ENCODE results near the gene STK11. TPM values are rescaled to one million over a fixed set of nuclear protein-coding genes. Genes with fewer than 3 reads are reported as not detected.

Gene STK11
- total RNA-seq, 2 donors from 2014 or later, result 32.5 to 35.9 TPM

DNA sequence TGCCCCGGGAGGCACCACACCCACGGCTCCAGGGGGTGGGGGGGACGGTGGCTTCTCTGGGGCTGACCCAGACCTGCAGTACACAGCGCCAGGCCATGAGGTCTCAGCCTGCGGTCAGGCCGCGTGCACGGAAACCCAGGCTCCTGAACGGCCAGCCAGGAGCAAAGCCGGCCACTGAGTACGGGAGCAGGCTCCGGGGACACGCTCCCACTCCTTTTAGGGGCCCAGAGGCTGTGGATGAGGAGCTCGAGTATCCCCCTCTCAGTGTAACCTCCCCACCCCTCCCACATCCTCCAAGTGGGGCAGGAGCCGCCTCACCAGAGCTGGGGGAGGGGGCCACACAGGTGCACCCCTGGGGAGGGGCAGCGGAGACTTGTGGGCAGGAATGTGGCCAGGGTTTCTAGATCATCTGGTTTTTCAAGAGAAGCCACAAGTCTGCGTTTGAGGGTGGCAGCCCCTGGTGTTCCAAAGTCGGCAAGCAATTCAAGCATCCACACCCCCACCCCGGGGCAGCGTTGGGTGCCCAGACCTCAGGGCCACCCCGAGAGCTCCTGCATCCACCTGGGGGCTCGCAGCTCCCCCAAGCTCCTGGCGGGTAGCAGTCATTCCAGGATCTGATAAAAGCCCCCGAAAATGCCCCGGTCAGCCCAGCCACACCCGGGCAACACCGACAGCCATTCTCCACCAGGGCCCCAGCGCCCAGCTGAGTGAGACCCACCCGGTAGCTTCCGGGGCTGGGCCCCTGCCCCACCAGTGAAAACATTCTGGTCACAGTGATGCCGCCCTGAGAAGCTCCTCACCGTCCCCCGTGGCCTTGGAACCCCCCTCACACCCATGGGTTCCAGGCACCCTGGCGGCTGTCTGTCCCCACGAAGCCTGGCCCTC, 37.6 kb upstream of the STK11 start:
- peak; percentile 78 for DNase-seq (ENCODE audit: low spot score)
- intact Hi-C loops (cut with DNase I), result no loop called here

DNA sequence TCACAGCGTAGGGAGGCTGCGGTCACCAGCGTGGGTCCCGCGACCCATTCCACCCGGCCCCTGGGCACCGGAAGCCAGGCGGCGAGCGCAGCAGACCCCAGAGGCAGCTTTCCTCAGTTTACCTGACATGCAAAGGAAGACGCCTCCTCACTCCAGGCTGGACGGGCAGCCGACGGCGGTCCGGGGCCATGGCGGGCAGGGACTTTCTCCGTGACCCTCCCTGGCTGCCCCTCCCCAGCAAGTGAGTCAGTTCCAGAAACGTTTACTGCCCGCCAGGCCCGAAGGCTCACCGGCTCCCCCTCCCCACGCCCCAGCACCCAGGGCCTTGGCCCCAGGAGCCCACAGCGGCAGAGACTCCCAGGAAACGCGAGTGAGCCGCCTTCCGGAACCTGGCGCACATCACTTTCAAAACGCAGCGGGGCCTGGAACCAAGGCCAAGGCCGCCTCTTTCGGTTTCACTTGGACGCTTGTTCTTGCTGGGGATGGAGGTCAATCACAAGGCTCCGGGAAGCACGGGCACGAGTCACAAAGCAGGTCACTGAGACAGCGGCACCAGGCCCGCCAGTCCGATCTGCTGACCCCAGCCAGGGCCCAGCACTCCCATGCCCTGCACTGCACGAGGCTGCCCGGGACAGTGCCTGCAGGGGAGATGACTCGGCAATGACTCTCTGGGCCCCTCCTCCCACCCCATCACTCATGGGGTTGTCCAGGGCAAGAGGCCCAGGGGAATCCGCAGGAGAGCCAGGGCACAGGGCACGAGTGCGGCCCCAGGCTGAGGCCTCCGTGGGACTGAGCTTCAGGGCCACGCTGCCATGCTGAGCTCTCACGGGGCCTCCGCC, 36.8 kb upstream of the STK11 start:
- peak; percentile 84 for DNase-seq (ENCODE audit: low spot score)

DNA sequence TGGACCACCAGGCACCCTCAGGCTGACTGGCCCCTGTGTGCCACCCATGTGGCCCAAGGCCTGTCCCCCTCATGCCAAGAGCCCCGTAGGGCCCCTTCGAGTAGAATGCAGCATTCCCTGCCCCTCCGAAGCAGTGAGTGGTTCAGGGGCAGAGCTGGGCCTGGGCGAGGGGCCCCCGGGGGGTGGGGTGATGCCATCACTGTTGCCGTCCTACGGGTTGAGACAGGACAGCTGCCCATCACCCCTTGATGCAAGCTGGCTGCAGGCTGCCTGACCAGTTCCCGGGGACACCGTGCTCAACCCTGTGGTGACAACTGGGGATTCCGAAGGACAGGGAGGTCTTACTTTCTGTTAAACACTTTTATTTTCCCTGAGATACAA, 36.2 kb upstream of the STK11 start:
- intact Hi-C loops (cut with DNase I), result no loop called here
- no peak for DNase-seq (ENCODE audit: low spot score)

More for the DNA sequence above, 36.8 kb upstream of the STK11 start:
- intact Hi-C loops (cut with DNase I), result no loop called here

DNA sequence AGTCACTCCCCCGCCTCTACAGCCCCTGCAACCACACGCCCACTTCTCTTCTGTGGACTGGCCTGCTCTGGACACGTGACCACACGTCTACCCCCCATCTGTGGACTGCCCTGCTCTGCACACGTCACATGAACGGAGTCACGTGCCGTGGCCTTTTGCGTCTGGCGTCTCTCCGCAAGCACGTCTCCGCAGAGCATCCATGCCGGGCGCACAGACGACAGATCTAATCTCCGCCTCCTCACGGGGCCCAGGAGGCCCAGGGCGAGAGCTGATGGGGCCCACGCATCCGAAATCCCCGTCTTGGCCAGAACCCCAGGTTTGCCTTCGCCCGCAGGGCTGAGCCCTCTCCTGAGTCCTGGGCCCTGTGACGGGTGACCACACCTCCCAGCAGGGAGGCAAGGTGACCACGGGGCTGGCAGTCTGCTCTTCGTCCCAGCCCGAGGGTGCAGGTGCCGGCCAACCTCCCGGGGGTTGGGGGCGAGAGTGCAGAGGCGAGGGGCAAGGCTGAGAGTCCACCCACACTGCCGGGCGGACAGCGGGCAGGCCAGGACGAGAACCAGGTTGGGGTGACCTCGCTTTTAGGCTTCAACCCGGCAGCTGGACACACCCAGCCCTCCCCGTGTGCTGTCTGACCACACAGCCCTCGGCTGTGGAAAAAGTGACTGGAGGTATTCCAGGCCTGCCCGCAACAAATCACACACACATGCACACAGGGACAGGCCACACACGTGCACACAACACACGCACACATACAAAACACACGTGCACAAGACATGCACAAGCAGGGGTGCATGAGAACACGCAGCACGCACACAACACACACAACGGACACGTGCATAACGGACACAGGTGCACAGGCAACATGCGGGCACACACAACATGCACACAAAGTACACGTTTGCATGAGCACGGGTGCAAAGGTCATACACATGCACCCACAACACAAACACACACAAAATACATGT, 35.4 kb upstream of the STK11 start:
- intact Hi-C loops (cut with DNase I), result loop anchor here (5.0 to 10.0 kb wide), 2 partner anchors 38 to 285 kb away; no protein-coding TSS in a partner anchor
- peak; percentile 84 for DNase-seq (ENCODE audit: low spot score)

DNA sequence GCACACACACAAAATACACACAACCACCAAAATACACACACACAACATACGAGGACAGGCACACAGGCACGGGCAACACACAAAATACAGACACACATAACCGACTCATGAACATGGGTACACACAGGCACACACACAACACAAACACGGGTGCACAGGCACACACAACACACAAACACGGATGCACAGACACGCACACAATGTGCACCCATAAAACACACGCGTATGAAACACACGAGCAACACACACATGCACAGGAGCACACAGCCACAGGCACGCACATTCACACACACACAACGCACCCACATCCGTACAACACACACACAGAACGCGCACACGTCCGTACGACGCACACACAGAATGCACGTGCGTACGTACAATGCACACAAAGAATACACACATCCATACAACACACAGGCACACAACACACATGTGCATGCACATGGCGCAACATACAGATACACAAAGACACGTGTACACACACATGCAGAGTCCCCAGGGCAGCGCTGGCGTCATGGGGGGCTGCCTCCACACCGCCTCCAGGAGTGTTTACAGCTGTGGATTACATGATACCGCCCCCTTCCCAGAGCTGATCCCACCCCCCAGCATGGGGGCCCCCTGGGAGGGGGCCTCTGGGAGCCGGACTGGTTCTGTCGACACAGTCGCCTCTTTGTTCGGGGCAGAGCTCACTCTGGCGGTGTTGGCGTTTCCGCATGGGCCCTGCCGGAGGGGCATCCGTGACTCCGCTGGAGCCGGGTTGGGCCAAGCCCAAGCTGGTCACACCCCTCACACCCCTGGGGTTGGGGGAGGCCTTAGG, 34.4 kb upstream of the STK11 start:
- intact Hi-C loops (cut with DNase I), result loop anchor here (5.0 to 10.0 kb wide), 2 partner anchors 39 to 286 kb away; no protein-coding TSS in a partner anchor

DNA sequence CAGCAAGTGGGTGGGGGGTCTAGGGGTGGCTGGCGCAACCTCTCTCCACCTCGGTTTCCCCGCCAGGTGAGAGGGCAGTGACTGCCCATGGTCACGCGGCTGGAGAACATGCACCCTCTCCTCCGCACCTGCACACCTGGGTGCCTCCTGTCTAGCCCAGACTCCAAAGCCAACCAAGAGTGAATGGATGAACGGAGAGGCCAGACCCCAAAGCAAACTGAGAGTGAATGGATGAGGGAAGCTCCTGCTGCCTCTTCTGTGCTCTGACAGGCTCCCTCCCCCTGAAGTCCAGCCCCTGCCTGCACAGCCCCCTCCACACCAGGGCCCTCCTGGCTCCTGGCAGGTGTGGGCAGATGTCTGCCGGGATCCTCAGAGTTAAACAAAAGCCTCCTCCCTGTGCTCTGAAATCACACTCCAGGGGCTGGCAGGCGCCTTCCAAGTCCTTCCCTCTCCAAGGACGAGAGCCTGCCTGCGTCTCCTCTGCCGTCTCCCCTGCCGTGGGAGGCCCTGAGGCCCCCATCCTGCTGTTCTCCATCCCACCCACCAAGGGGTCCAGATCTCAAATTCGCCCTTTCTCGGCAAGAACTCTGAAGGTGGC, 33.7 kb upstream of the STK11 start:
- intact Hi-C loops (cut with DNase I), result loop anchor here (5.0 to 10.0 kb wide), 2 partner anchors 40 to 287 kb away; no protein-coding TSS in a partner anchor
- no peak for DNase-seq (ENCODE audit: low spot score)

More for the DNA sequence above, 34.4 kb upstream of the STK11 start:
- DNase-seq (ENCODE audit: low spot score), result peak; percentile 80

DNA sequence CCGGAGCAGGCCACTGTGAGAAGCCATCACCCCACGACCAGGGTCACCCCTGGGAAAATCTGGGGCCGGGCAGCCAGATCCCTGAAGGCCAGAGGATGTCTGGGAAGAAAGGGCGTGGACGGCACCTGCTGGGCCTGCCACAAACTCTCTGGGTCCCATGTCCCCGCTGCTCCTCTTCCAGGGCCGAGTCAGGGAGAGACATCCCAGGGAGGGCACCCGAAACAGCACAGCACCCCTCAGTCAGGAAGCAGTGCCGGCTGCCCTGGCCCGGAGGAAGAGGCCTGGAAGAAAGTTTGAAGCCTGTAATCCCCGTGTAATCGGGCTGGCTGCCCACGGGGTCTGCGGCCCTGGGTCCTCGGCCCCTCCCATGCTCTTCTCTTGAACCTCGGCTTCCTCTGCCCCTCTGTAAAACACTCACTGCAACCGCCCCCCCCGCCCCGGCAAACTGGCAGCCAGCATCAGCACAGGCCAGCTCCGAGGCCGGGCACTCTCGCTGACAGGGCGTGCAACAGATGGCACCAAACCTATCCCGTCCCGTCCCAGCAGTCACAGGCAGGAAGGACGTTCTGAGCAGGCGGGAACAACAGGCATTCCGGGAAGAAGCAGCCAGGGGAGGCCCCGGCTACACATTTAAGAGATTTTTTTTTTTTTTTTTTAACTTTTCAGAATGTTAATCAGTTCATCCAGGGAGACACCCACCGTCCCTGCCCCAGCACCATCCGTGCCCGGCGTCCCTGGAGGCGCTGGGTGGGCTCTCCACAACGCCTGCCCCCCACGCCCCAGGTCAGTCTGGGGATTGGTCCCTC, 33.0 kb upstream of the STK11 start:
- intact Hi-C loops (cut with DNase I), result loop anchor here (5.0 to 10.0 kb wide), 2 partner anchors 40 to 288 kb away; no protein-coding TSS in a partner anchor
- DNase-seq (ENCODE audit: low spot score), result no peak

DNA sequence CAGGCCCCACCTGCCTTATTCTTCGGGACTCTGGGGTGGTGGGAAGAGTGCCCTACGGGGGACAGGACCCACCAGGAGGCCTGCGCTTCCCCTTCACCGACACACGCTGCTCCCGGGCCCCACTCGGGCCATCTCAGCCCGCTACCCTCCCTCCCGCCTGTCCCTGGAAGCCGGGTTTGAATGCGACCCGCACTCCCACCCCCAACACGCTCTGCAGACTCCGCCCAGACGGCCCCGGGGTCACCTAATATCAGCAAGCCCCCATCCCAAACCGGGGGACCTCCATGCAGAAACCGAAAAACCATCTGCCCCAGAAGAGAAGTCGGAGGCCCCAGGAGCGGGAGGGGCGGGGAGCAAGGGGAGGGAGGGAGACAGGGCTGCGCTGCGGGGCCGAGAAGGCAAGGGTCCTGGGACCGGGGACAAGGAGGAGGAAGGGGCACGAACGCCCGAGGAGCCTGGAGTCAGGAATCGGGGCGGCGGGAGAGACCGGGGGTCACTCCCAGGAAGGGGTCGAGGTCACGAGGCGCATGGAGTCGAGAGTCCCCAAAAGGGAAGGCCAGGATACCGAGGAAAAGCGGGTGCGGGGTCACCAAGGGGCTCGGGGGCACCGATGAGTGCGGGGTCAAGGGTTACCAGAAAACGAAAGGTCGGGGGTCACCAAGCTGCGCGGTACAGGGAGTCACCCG, 32.3 kb upstream of the STK11 start:
- DNase-seq (ENCODE audit: low spot score), result peak; percentile 89
- intact Hi-C loops (cut with DNase I), result loop anchor here (5.0 to 10.0 kb wide), 2 partner anchors 41 to 289 kb away; no protein-coding TSS in a partner anchor

DNA sequence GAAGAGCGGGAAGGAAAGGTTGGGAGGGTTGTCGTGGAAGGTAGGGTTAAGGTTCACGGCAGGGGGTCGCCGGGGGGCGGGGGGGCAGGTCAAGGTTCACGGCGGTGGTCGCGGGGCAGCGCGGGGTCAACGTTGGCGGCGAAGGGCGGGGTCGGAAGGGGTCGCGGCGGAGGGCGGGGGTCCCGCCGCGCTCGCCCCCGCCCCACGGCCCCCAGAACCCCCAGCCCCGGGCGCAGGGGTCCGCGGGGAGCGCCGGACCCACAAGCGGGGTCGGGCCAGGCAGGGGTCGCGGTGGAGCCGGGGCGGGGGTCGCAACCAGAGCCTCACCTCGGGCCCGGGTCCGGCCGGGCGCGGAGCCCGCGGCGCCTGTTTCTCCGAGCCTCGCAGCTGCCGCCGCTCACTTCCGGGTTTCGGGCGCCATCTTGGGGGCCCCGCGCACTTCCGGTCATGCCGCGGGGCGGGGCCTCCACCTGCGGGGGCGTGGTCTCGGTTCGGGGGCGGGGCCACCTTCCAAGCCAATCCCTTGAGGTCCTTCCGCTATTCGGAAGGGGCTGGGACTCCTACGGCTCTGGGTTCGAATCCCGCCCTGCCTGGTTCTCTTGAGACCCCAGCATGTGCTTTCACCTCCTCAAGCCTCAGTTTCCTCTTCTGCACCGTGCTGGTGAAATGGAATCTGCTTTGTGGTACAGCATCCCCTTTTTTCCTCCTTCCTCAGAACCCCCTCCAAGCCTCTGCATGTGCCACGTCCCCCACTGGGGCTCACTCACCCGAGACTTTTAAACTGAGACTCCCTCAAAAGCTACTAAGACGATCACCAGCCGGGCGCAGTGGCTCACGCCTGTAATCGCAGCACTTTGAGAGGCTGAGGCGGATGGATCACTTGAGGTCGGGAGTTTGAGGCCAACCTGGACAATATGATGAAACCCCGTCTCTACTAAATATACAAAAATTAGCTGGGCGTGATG, 31.5 kb upstream of the STK11 start, which contains the start of gene SBNO2:
Gene SBNO2 (minus strand): TSS at position 424 of the 965 bp plus-strand sequence. CDS start 19,992 bp downstream, outside the sequence.
- intact Hi-C loops (cut with DNase I), result loop anchor here (5.0 to 10.0 kb wide), 2 partner anchors 42 to 289 kb away; no protein-coding TSS in a partner anchor
- DNase-seq (ENCODE audit: low spot score), result peak; percentile 98

DNA sequence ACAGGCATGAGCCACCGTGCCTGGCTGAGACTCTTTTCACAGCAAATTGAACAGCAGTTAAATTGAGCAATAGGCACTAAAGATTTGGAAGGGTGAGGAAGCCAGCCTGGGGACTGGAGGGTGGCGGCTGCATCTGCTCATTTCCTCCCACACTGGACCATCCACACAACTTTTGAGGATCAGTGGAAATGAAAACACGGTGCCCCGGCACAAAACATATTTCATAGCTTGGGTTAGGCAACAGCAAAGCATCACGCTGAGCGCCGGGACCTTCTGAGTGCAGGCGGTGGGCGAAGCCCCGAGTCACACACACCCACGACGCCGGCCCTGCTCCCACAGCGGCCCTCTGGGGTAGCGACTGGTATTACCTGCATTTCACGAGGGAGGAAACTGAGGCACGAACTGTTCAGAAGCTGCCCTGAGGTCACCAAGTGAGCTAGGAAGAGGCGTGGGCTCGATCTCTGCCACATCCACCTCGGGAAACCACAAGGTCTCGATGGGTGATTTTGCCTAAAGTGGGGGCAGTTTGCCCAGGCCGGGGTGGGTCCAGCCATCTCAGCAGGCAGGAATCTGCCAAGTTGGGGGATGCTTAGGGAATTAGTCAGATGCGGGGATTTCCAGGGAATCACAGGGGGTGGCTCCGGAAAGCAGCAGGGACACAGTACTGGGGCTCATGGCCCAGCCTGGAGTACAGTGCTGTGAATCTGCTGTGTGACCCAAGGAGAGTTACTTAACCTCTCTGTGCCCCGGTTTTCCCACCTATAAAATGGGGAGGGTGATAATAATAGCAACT, 28.1 kb upstream of the STK11 start:
- peak; percentile 88 for DNase-seq (ENCODE audit: low spot score)
- intact Hi-C loops (cut with DNase I), result loop anchor here in 1 of 2 donors (10.0 kb wide), 1 partner anchor 293 kb away; no protein-coding TSS in a partner anchor

DNA sequence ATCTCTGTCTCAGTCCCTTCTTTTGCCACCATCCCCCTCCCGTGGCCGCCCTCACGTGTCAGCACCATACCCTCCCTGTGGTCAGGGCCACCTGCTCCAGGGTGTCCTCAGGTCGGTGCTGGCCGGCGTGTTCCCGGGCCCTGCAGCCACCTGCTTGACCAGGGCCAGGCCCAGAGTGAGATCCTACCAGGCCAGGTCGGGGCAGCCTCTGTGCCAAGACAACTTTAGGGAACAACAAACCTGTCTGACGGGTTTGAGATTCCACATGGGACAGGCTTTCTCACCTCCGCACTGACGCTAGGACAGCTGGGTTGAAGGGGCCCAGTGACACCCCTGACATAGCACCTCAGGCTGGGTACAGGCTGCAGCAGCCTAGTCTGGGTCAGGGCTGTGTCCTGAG, 24.0 kb upstream of the STK11 start:
- intact Hi-C loops (cut with DNase I), result loop anchor here in 1 of 2 donors (10.0 kb wide), 1 partner anchor 167 kb away; no protein-coding TSS in a partner anchor
- DNase-seq (ENCODE audit: low spot score), result no peak

DNA sequence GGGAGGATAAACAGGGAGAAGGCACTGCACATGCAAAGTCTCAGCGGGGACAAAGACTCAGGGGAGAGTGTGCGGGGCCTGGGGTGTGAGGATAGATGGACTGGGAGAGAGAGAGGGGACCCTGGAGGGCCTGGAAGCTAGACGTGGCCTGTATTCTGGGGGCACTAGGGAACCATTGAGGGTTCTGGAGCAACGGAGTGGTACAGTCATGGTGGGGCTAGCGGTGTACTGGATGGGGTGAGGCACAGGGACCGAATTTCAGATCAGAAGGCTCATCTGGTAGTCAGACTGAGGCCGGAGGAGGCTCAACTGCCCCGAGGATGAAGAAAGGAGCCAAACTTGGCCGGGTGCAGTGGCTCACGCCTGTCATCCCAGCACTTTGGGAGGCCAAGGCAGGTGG, 23.5 kb upstream of the STK11 start:
- intact Hi-C loops (cut with DNase I), result loop anchor here in 1 of 2 donors (10.0 kb wide), 1 partner anchor 167 kb away; no protein-coding TSS in a partner anchor
- DNase-seq (ENCODE audit: low spot score), result no peak

DNA sequence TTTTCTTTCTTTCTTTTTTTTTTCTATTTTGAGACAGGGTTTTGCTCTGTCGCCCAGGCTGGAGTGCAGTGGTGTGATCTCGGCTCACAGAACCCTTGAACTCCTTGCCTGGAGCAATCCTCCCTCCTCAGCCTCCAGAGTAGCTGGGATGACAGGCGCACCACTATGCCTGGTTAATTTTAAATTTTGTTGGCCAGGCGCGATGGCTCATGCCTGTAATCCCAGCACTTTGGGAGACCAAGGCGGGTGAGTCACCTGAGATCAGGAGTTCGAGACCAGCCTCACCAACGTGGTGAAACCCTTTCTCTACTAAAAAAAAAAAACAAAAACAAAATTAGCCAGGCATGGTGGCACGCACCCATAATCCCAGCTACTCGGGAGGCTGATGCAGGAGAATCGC, 22.9 kb upstream of the STK11 start:
- intact Hi-C loops (cut with DNase I), result loop anchor here in 1 of 2 donors (10.0 kb wide), 1 partner anchor 168 kb away; no protein-coding TSS in a partner anchor
- DNase-seq (ENCODE audit: low spot score), result no peak

All from posterior vena cava (tissue), 2 donors.